Prostate gland (tissue), 2 donors: ENCODE data around the gene GFM2. TPM values are rescaled to one million over a fixed set of nuclear protein-coding genes. Genes with fewer than 3 reads are reported as not detected.
A peak's percentile ranks its signal among the peaks of the same experiment; 100 is the strongest.
"Not testable (repeated sequence)": the region's sequence is repeated elsewhere in the genome, so short reads cannot be mapped to it uniquely, and the experiment has no call there.

ENCODE experiments used
- DNase-seq: peaks from one replicate; pipeline ENCODE4 v3.0.0-alpha.2; 2019; ENCODE audit warnings: low spot score
- H3K27ac ChIP-seq, 2 donors: fragments of 200-600 bp; sonication (generic); 2 replicates each; pipeline ENCODE4 v1.5.1; 2017 to 2019
- H3K27me3 ChIP-seq: fragments of 200-600 bp; sonication (generic); replicated peaks from 2 replicates; pipeline ENCODE4 v1.5.1; 2019; ENCODE audit not compliant: insufficient read depth
- H3K36me3 ChIP-seq, 2 donors: fragments of 200-600 bp; sonication (generic); 1 replicate in 1 of 2; 2 replicates in 1 of 2; pipeline versions ENCODE4 v1.5.1 to v1.8.1; 2017 to 2019
- H3K4me1 ChIP-seq: fragments of 200-600 bp; sonication (generic); replicated peaks from 2 replicates; pipeline ENCODE4 v1.5.1; 2019
- H3K4me3 ChIP-seq, 2 donors: fragments of 200-600 bp; sonication (generic); 2 replicates each; pipeline ENCODE4 v1.5.1; 2017 to 2019
- H3K9me3 ChIP-seq: fragments of 200-600 bp; sonication (generic); 2 replicates; pipeline ENCODE4 v1.5.1; 2017
- POLR2A ChIP-seq: fragments of 450-650 bp; IDR thresholded peaks from one replicate; pipeline ENCODE4 v1.6.1; 2016; ENCODE audit warnings: antibody characterized with exemption, mild to moderate bottlenecking
- POLR2AphosphoS5 ChIP-seq: sonication (generic); formaldehyde crosslinking; IDR thresholded peaks from one replicate; pipeline ENCODE4 v1.6.1; 2017; ENCODE audit warnings: antibody characterized with exemption
- whole genome bisulfite sequencing: methylation state at CpG from one replicate; pipeline ENCODE4 v1.1.5; 2018; 5-methylcytosine and 5-hydroxymethylcytosine counted together
- intact Hi-C: fragments of 100-400 bp; cut with DNase I; formaldehyde crosslinking; loops from one replicate; pipeline ENCODE4 v1.14.2; 2022
- total RNA-seq, 2 donors: library from RNA; depleted of rRNA; stranded (reverse); fragments of >200 nt; gene quantifications; one replicate each; pipeline ENCODE4 v1.1.0, GENCODE V29; 2016
- TF ChIP-seq, protein P1 (sequence below), 4 experiments: fragments of 200-600 bp in 2 of 4; fragments of 450-650 bp in 2 of 4; sonication (generic) in 2 of 4; IDR thresholded peaks; 1 replicate in 3 of 4; 2 replicates in 1 of 4; pipeline ENCODE4 v1.5.1; 2016 to 2019; ENCODE audit warnings: antibody characterized with exemption in 4 of 4, mild to moderate bottlenecking in 2 of 4, moderate library complexity in 2 of 4

The GFM2 gene
- total RNA-seq, 2 donors from 2014 or later: 21.9 to 34.7 TPM

DNA sequence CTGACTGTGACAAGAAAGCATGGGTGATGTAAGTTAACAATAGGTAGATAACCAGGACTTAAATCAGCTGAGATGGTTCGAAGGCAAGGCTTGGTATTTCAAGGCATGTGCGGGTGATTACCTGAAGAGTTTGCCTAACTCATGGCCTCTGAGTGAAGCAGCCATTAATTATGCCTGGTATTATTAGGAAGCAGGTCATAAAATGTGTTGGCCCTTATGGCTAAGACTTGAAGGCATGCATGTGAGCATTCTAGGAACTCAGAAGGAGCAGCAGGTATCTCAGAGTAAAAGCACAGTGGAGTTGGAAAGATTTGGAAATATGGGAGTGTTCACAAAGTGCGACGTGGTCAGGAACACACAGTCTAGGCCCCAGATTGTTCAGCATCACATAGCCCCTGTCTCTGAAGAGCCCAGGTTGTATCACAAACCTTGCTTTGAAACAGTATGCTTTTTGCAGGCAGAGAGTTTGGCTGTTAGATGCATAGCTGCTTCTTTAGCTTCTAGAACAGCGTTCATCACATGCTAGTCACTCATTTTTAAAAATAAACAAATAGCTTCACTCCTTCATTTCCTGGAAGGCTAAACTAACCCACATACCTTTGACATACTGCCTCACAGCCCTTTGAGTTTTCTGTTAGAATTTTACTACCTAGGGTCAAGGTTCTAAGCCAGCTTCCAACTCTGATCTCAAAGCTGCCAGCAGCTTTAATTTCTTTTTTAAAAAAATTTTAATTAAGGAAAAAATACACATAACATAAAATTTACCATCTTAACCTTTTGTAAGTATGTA, 79.8 kb downstream of the GFM2 start:
- no peak overlapping the region for H3K27ac ChIP-seq
- H3K36me3 ChIP-seq: no peaks in the 10 kb centered on the region
- DNase-seq: no peak
- TF ChIP-seq POLR2AphosphoS5 (no peak), POLR2A (no peak)
- TF ChIP-seq, protein P1, sequence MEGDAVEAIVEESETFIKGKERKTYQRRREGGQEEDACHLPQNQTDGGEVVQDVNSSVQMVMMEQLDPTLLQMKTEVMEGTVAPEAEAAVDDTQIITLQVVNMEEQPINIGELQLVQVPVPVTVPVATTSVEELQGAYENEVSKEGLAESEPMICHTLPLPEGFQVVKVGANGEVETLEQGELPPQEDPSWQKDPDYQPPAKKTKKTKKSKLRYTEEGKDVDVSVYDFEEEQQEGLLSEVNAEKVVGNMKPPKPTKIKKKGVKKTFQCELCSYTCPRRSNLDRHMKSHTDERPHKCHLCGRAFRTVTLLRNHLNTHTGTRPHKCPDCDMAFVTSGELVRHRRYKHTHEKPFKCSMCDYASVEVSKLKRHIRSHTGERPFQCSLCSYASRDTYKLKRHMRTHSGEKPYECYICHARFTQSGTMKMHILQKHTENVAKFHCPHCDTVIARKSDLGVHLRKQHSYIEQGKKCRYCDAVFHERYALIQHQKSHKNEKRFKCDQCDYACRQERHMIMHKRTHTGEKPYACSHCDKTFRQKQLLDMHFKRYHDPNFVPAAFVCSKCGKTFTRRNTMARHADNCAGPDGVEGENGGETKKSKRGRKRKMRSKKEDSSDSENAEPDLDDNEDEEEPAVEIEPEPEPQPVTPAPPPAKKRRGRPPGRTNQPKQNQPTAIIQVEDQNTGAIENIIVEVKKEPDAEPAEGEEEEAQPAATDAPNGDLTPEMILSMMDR (IDR thresholded peaks at IDR 0.05): no peak
- H3K9me3 ChIP-seq: no peaks in the 10 kb centered on the region
- WGBS: 88% methylated on average over 5 of the region's 5 CpGs
- intact Hi-C loops: no loop called here
- H3K27me3 ChIP-seq: no peaks in the 10 kb centered on the region
- H3K4me3 ChIP-seq: no peak overlapping the region
- no peaks in the 10 kb centered on the region for H3K4me1 ChIP-seq

DNA sequence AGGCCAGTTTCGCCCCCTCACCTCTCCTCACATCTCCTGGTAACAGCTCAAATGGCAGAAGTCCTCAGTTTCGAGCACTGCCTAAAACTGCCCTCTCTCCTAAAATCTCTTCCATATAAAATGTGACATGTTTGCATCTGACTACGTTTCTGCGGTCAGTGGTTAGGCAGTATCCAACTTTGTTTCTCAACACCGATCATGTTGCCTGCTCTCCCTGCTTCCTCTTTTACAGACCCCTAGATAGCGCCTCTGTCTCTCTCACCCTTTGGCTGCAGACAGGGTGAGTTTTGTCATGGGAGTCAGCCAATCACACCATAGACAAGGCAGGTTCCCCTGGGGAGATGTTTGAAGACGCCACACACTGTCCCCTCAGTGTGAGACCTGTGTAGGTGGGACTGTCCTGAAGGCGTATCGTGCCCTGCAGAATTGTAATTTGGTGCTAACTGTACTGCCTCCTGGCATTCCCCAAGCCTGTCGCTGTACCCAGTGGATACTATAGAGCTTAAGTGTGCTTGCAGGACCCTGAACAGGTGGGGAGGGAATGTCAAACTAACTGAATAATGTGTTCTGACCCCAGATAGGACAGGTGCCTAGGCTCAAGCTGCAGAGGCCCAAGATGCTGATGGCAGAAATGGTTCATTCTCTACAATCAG, 80.8 kb downstream of the GFM2 start:
- H3K4me3 ChIP-seq: peak overlapping the region; percentile 70 to 72
- TF ChIP-seq, protein P1 (IDR thresholded peaks at IDR 0.05): no peak
- TF ChIP-seq POLR2AphosphoS5 (no peak), POLR2A (no peak)
- intact Hi-C loops: no loop called here
- no peaks in the 10 kb centered on the region for H3K27me3 ChIP-seq
- H3K9me3 ChIP-seq: no peaks in the 10 kb centered on the region
- 38% methylated on average over 10 of the region's 10 CpGs for WGBS
- no peaks in the 10 kb centered on the region for H3K4me1 ChIP-seq
- no peaks in the 10 kb centered on the region for H3K36me3 ChIP-seq
- peak overlapping the region; percentile 79 to 84 for H3K27ac ChIP-seq
- DNase-seq: no peak

DNA sequence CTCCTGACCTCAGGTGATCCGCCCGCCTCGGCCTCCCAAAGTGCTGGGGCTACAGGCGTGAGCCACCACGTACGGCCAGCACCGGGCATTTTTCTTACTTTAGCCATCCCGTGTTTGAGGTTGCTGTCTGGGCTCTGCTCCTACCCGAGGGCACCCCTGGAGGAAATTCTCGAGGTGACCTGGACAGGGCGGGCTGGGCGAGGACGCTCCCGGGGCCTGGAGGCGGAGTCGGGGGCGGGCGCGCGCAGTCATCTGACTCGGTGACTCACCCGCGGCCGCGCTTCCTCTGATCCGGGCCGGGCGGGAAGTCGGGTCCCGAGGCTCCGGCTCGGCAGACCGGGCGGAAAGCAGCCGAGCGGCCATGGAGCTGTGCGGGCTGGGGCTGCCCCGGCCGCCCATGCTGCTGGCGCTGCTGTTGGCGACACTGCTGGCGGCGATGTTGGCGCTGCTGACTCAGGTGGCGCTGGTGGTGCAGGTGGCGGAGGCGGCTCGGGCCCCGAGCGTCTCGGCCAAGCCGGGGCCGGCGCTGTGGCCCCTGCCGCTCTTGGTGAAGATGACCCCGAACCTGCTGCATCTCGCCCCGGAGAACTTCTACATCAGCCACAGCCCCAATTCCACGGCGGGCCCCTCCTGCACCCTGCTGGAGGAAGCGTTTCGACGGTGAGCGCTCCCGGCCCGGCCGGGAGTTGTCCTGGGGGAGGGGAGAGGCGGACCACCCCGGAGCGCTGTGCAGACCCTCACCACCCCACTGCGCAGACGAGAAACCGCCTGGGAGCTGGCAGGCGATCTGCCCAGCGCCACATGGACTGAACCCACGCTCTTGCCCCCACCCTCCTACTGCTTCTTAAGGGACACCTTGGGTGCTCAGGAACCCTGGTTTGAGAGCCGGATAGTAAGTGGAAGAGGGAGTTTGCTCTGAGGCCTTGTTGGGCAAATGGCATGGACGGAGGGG, 81.7 kb downstream of the GFM2 start, which contains the start of gene HEXB:
HEXB (plus strand) TSS at position 334 of the 952 bp plus-strand sequence; CDS start at position 362, 28 bp downstream.
- peak; percentile 89 for DNase-seq
- intact Hi-C loops: no loop called here
- 6% methylated on average over 68 of the region's 78 CpGs for WGBS

DNA sequence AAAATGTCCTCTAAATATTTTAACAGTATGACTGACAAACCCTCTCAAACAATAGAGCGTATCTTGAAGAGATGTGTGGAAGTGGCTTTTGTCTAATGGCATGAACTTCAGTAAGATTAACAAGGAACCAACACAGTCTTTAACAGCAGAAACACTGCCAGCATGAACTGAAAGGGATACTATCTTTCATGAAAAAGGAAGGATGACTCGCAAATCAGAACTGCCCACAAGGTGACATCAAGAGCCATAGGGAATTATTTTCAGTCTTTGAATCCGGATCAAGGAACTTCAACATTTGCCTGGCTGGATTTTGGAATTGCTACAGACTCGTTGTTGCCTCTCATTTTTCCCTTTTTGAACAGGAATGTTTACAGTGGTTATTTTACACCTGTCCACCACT, 87.0 kb downstream of the GFM2 start:
- H3K36me3 ChIP-seq: no peaks in the 10 kb centered on the region
- intact Hi-C loops: loop anchor here (10.0 kb wide), 1 partner anchor 1575 kb away; no protein-coding TSS in a partner anchor
- DNase-seq: no peak
- H3K4me1 ChIP-seq: no peaks in the 10 kb centered on the region
- no peaks in the 10 kb centered on the region for H3K27me3 ChIP-seq
- no peak overlapping the region for H3K27ac ChIP-seq
- WGBS: 64% methylated on average over 4 of the region's 4 CpGs
- H3K9me3 ChIP-seq: no peaks in the 10 kb centered on the region
- no peak for TF ChIP-seq POLR2AphosphoS5
- TF ChIP-seq, protein P1 (IDR thresholded peaks at IDR 0.05): no peak
- TF ChIP-seq POLR2A: no peak
- no peak overlapping the region for H3K4me3 ChIP-seq

More for the DNA sequence above, 81.7 kb downstream of the GFM2 start, which contains the start of gene HEXB:
- Histone ChIP-seq H3K9me3 (no peaks in the 10 kb centered on the region), H3K4me3 (peak within 1 kb of the TSS; percentile 70 to 72), H3K27me3 (no peaks in the 10 kb centered on the region), H3K36me3 (no peaks in the 10 kb centered on the region), H3K27ac (peak within 1 kb of the TSS; percentile 79 to 84), H3K4me1 (no peaks in the 10 kb centered on the region)
- peak; percentile 87 for TF ChIP-seq POLR2A
- TF ChIP-seq, protein P1 (IDR thresholded peaks at IDR 0.05): peak in 1 of 4 experiments; percentile 1
- peak; percentile 77 for TF ChIP-seq POLR2AphosphoS5

DNA sequence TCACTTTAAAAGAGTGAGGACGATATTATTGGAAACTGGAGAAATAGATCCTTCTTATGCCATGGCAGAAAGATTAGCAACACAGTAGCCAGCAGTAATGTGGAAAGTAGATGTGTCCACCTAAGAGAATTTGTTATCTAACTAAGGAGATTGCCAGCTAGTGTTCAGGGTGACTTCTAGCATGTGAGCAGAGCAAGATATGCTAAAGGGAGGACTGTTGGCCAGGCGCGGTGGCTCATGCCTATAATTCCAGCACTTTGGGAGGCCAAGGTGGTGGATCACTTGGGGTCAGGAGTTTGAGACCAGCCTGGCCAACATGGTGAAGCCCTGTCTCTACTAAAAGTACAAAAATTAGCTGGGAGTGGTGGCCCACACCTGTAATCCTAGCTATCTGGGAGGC, 87.6 kb downstream of the GFM2 start:
- not testable (repeated sequence) for H3K9me3 ChIP-seq, H3K27ac ChIP-seq, H3K36me3 ChIP-seq, H3K4me3 ChIP-seq, H3K27me3 ChIP-seq, DNase-seq, H3K4me1 ChIP-seq
- WGBS: 97% methylated on average over 3 of the region's 3 CpGs
- intact Hi-C loops: loop anchor here (10.0 kb wide), 1 partner anchor 1576 kb away; no protein-coding TSS in a partner anchor

- WGBS: 97% methylated on average over 3 of the region's 3 CpGs
- intact Hi-C loops: loop anchor here (10.0 kb wide), 1 partner anchor 1577 kb away; no protein-coding TSS in a partner anchor
- H3K27ac ChIP-seq, H3K4me3 ChIP-seq, H3K36me3 ChIP-seq, H3K4me1 ChIP-seq, H3K27me3 ChIP-seq, H3K9me3 ChIP-seq, DNase-seq: not testable (repeated sequence)
Measured at GRCh38 chr5:74678123-74678522, 88.8 kb downstream of the GFM2 start.

- intact Hi-C loops: loop anchor here (10.0 kb wide), 1 partner anchor 1578 kb away; no protein-coding TSS in a partner anchor
Measured at GRCh38 chr5:74676466-74676865, 90.5 kb downstream of the GFM2 start.

More at GRCh38 chr5:74676466-74676865, 90.5 kb downstream of the GFM2 start:
- not testable (repeated sequence) for H3K36me3 ChIP-seq, H3K27ac ChIP-seq, DNase-seq, H3K4me1 ChIP-seq, H3K27me3 ChIP-seq, H3K4me3 ChIP-seq, H3K9me3 ChIP-seq
- 91% methylated on average over 6 of the region's 6 CpGs for WGBS
